ENCODE data around the gene RPS28.
"Not testable (repeated sequence)": the region's sequence is repeated elsewhere in the genome, so short reads cannot be mapped to it uniquely, and the experiment has no call there.

Gene RPS28

DNA sequence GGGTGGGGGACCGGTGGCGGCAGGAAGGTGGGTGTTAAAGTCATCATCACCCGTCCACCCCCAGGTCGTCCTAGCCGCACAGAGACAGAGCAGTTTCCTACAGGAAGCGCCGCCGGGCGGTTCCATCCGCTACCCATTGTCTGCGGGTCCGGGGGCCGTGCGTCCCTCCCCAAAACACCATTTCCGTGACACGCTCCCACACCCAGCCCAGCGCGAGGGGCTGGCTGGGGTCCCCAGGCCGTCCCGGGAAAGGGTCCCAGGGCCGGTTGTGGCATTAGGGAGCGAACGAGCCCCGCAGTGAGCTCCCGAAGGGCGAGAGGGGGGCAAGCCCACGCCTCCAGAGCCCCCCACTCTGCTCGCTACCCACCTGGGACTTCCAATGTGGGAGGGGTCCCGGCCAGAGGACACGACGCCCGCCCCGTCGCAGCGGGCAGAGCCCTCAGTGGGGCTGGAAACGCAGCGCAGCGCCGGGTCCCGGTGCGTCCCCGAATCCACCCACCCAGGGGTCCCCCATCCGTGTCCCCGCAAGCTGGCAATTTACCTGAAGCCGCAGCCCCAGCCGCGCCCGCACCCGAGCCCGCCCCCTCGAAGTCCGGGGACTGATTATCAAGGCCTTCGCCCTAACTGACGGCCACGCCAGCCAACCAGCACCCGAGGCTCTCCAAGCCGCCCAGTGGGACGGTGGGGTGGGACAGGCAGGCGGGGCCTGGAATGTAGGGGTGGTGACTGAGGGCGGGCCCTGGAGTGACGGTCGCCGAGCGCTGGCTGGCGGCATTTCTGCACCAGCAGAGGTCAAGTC lies 21.6 kb downstream of the RPS28 start, which contains the start of gene KANK3:
Gene KANK3 (minus strand): TSS at position 579 of the 799 bp plus-strand sequence. CDS start 5,434 bp downstream, outside the sequence.
- DNase-seq (ENCODE audit: low spot score) = peak; percentile 94

DNA sequence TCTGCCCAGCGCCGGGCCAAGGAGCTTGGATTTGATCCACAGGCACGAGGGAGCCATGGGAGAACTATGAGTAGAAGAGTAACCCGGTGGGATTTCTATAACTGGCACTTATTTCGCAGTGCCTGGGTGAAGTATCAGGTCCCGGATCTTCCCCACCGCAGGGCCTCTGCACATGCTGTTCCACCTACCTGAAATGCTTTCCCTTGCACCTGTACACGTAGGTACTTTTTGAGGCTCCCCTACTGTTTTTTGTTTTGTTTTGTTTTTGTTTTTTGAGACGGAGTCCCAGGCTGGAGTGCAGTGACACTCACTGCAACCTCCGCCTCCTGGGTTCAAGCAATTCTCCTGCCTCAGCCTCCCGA lies 22.2 kb downstream of the RPS28 start:
- DNase-seq (ENCODE audit: low spot score) = no peak

DNA sequence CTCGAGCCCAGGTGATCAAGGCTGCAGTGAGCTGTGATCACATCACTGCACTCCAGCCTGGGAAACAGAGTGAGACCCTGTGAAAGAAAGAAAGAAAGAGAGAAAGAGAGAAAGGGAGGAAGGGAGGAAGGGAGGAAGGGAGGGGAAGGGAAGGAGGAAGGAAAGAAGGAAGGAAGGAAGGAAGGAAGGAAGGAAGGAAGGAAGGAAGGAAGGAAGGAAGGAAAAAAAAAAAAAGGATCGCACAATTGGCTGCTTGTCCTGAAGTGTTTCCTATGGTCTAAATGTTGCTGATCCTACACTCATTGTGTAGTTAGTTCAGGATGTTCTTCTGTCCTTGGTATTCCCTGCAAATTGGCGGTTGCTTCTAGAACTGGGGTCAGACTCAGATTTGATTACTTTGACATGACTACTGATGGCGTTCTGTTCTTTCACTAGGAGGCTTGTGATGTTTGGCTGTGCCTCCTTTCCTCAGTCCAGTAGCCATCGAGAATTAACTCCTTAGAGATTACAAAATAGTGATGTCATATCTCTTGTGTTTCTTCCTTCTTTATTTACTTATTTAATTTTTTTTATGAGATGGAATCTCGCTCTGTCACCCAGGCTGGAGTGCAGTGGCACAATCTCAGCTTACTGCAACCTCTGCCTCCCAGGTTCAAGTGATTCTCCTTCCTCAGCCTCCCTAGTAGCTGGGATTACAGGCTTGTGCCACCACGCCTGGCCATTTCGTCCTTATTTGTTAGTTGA lies 28.5 kb downstream of the RPS28 start:
- DNase-seq (ENCODE audit: low spot score) = not testable (repeated sequence)

DNA sequence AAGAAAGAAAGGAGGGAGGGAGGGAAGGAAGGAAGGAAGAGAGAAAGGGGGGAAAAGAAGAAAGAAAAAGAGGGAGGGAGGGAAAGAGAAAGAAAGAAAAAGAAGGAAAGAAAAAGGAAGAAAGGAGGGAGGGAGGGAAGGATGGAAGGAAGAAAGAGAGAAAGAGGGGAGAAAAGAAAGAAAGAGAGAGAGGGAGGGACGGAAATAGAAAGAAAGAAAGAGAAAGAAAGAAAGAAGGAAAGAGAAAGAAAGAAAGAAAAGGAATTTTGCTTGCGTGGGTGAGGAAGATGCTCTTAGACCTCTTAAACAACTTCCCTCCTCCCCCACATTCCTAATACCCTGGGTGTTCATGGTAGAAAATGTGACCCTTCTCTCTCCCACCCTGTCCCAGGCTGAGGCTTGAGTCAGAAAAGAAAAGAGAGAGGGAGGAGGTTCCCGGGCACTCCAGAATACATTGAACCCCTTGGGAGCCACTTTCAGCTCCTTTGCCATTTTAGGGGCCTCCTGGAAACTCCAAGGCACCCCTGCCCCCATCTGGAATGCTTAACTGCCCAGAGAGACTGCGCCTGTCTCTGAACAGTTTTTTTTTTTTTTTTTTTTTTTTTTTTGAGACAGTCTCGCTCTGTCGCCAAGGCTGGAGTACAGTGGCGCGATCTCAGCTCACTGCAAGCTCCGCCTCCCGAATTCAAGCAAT lies 31.0 kb downstream of the RPS28 start:
- DNase-seq (ENCODE audit: low spot score) = no peak

DNA sequence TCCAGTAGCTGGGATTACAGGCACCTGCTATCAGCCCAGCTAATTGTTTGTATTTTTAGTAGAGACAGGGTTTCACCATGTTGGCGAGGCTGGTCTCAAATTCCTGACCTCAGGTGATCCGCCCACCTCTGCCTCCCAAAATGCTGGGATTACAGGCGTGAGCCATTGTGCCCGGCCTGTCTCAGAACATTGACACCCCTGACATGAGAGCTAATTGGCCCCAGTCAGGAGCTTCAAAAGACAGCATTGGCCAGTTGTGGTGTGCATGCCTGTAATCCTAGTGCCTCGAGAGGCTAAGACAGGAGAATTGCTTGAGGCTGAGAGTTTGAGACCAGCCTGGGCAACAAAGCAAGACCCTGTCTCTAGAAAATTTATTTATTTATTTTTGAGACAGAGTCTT lies 31.5 kb downstream of the RPS28 start:
- DNase-seq (ENCODE audit: low spot score) = not testable (repeated sequence)

DNA sequence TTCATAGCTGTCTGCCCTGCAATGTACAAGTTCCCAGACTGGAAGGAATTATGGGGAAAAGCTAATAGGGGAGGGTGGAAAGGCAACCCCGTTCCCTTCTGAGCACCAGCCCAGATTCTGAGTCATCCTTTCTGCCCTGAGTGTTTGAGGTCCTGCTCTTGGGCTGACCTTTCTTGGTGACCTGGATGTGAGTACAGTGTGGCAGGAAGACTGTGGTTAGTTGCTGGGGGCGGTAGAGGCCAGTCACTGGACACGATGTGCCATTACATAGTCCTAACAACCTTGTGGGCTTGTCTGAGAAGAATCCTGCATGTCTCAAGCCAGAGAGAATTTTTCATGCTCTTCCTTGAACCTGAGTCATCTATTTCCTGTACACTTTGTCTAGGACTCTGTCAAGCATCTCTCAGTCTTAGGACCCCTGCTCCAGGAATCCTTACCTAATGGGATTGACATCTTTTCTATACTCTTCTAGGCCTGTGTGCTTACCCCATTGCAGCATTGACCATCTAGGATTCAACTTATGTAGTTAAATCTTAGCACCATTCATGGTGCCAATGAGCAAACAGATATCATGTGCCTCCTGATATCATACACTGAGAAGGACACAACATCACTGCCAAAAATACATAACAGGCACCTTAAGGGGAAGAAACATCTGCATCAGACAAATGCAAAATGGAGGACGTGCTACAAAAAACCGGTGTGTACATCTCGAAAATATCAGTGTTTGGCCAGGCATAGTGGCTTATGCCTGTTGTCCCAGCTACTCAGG lies 34.5 kb downstream of the RPS28 start:
- peak; percentile 100 for DNase-seq (ENCODE audit: low spot score)

DNA sequence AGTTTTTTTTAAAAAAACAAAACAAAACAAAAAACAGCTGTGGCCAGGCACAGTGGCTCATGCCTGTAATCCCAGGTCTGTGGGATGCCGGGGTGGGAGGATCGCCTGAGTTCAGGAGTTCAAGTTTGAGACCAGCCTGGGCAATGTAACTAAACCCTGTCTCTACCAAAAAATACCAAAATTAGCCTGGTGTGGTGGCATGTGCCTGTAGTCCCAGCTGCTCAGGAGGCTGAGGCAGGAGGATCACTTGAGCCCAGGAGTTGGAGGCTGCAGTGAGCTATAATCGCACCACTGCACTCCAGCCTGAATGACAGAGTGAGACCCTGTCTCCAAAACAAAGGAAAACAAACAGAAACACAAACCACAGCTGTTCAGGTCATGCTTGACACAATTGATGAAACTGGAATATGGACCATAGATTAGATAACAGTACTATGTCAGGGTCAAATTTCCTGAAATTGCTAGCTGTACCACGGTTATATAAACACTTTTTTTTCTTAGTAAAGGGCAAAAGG lies 35.8 kb downstream of the RPS28 start:
- DNase-seq (ENCODE audit: low spot score) = no peak

DNA sequence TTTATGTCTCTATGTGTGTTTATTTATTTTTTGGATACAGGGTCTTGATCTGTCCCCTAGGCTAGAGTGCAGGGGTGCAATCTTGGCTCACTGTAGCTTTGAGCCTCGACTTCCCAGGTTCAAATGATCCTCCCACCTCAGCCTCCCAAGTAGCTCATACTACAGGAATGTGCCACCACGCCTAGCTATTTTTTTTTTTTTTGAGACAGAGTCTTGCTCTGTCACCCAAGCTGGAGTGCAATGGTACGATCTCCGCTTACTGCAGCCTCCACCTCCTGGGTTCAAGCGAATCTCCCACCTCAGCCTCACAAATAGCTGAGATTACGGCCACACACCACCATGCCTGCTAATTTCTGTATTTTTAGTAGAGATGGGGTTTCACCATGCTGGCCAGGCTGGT lies 37.7 kb downstream of the RPS28 start:
- DNase-seq (ENCODE audit: low spot score) = no peak

DNA sequence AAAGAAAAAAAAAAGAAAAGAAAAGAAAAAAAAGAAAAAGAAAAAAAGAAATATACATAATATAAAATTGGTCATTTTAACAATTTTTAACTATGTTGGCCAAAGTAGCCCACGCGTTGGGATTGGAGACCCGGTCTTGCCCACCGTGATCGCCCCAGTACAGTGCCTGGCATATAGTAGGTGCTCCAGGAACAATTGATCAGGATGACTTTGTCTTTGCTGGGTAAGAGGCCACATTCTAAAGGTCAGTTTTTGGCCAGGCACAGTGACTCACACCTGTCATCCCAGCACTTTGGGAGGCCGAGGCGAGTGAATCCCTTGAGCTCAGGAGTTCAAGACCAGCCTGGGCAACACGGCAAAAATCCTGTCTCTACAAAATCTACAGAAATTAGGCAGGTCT lies 38.9 kb downstream of the RPS28 start:
- DNase-seq (ENCODE audit: low spot score) = no peak

DNA sequence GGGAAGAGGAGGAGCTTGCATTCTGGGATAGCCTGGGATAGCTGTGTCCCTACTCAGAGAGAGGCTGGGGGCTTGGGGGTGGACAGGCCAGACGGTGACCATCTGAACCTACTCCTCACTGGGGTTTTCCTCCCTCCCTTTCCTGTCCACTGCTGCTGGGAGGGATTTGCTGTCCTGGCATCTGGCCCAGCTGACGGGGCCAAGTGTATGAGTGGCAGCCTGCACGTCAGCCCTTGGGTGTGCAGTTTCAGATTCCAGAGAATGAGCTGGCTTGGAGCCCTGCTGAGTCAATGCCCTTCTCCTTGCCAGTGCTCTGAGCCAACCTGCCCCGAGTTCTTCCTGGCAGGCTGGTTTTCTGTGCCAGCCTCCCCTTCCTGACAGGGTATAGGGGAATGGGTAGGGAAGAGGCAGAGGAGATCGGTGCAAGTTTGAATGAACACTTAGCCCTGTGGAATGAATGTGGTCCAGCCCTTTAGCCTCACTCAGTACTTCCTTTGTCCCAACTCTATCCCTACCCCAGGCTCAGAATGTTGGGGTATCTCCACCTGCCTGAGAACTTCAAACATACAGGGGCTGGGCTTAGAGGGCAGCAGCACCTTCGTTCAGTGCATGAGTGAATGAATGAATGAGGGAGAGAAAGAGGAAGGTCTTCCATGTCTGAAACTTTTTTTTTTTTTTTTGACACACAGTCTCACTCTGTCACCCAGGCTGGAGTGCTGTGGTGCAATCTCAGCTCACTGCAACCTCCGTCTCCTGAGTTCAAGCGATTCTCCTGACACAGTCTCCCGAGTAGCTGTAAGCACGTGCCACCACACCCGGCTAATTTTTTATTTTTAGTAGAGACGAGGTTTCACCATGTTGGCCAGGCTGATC lies 40.9 kb downstream of the RPS28 start:
- DNase-seq (ENCODE audit: low spot score) = peak; percentile 99

DNA sequence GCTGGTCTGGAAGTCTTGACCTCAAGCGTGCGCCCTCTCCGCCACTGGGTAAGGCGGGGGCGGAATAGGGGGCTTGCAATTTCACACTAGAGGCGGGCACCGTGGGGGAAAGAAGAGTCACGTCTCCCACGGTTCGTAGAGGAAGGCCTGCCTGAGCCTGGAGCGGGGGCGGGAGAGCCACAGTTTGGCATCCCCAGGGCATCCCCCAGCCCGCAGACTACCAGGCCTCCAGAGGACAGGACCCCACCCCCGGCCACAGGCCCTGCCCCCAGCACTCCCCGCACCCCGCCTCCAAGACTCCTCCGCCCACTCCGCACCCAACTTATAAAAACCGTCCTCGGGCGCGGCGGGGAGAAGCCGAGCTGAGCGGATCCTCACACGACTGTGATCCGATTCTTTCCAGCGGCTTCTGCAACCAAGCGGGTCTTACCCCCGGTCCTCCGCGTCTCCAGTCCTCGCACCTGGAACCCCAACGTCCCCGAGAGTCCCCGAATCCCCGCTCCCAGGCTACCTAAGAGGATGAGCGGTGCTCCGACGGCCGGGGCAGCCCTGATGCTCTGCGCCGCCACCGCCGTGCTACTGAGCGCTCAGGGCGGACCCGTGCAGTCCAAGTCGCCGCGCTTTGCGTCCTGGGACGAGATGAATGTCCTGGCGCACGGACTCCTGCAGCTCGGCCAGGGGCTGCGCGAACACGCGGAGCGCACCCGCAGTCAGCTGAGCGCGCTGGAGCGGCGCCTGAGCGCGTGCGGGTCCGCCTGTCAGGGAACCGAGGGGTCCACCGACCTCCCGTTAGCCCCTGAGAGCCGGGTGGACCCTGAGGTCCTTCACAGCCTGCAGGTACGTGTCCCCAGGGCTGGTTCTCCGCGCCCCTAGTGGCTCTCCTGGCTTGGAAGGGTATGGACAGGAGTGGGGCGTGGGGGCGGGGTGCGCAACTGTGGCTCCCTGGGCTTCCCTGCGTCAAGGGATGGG lies 42.8 kb downstream of the RPS28 start, which contains the start of gene ANGPTL4:
Gene ANGPTL4 (plus strand): TSS at position 353 of the 969 bp plus-strand sequence. CDS start 167 bp downstream, at position 520.
- DNase-seq (ENCODE audit: low spot score) = peak; percentile 85

DNA sequence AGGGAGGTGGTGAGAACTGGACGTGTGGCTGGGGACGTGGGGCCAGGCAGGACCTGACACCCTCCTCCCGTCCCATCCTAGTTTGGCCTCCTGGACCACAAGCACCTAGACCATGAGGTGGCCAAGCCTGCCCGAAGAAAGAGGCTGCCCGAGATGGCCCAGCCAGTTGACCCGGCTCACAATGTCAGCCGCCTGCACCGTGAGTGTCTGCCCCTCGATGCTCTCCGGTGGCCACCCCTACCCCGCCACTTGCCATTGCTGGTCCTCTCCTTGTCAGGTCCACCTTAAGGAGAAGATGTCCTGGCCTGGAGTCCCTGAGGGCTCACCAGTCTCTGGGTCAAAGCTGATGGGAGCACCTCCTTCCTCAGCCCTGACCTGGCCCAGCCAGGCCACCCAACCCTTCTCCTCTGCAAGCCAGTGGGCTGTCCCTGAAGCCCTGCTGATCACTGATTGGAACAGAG lies 44.9 kb downstream of the RPS28 start:
- DNase-seq (ENCODE audit: low spot score) = no peak

DNA sequence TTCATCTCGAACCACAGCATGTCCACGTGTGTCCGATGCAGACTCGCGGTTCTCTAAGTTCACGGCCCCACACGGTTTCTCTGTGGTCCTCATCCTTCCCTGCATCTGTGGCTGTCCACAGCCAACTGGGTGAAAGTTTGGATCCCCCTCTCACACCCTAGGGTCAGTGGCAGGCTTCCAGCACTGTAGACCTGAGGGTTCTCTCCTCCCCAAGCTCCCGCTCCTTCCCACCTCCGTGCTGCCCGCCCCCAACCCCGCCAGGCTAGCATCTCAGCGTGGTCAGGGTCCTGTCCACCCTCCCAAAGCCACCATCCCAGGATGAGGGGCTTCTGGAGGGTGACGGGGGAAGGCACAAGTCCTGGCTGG lies 45.6 kb downstream of the RPS28 start:
- DNase-seq (ENCODE audit: low spot score) = no peak

DNA sequence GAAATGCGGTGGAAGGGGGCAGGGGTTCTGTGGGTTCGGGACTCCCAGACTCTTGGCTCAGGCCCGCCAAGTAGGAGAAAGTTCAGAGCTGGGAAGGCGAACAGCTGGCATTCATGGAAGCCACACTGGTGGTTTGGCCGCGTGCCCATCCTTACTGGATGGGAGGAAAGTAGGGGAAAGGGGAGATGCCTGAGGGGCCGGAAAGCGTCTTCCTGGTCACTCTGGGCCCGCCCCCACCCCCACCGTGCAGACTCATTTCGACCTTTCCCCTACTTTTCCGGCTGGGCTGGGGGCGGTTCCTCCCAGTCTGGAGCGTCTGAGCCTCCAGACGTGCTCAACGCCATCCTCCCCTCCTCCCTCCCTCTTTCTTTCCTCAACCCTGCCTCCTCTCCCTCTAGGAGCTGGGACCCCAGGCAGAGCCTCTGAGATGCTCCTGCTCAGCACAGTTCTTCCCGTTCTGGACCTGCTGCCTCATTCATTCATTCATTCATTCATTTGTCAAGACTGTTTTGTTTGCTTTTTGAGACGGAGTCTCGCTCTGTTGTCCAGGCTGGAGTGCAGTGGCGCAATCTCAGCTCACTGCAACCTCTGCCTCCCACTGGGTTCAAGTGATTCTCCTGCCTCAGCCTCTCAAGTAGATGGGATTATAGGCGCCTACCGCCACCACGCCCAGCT lies 46.2 kb downstream of the RPS28 start:
- DNase-seq (ENCODE audit: low spot score) = peak; percentile 47

DNA sequence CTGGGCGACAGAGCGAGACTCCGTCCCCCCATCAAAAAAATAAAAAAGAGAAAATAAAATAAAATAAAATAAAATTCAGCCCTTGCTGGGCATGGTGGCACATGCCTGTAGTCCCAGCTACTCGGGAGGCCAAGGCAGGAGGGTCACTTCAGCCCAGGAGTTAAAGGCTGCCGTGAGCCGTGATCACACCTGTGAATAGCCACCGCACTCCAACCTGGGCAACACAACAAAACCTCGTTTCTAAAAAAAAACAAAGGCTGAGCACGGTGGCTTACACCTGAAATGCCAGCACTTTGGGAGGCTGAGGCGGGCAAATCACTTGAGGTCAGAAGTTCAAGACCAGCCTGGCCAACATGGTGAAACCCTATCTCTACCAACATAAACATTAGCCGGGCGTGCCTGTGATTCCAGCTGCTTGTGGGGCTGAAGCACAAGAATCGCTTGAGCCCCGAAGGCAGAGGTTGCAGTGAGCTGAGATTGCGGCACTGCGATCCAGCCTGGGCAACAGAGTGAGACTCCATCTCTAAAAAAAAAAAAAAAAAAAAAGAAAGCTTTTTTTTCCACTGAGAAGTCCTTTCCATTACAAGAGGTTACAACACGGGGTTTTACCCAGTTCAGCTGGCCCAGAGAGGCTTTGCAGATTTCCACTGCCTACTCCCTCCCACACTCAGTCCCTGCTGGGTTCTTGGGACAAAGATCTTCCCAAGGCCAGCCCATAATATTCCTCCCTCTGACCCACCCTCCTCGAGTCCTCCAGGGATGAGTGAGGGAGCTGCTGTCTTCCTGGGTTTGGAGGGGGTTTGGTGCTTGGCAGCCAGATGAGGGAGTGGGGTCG lies 49.1 kb downstream of the RPS28 start:
- no peak for DNase-seq (ENCODE audit: low spot score)

DNA sequence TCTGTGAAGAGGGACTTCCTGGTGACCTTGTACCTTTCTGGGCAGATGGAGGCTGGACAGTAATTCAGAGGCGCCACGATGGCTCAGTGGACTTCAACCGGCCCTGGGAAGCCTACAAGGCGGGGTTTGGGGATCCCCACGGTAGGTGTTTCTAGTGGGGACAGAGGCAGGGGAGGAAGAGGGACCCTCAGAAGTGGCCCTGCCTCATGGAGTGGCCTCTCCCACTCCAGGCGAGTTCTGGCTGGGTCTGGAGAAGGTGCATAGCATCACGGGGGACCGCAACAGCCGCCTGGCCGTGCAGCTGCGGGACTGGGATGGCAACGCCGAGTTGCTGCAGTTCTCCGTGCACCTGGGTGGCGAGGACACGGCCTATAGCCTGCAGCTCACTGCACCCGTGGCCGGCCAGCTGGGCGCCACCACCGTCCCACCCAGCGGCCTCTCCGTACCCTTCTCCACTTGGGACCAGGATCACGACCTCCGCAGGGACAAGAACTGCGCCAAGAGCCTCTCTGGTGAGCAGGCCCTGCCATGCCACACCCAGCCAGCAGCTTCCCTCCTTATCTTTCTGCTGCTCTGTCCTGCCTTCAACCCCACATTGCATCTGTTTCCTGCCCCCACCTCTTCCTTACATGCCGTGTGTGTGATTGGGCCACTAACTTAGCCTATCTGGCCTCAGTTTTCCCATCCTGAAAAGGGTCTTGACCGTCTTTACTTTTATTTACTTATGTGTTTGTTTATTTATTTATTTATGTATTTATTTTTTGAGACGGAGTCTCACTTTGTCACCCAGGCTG lies 49.9 kb downstream of the RPS28 start:
- no peak for DNase-seq (ENCODE audit: low spot score)
